ENCODE data around the gene ZNF519.
"Not testable (repeated sequence)": the region's sequence is repeated elsewhere in the genome, so short reads cannot be mapped to it uniquely, and the experiment has no call there.

DNA sequence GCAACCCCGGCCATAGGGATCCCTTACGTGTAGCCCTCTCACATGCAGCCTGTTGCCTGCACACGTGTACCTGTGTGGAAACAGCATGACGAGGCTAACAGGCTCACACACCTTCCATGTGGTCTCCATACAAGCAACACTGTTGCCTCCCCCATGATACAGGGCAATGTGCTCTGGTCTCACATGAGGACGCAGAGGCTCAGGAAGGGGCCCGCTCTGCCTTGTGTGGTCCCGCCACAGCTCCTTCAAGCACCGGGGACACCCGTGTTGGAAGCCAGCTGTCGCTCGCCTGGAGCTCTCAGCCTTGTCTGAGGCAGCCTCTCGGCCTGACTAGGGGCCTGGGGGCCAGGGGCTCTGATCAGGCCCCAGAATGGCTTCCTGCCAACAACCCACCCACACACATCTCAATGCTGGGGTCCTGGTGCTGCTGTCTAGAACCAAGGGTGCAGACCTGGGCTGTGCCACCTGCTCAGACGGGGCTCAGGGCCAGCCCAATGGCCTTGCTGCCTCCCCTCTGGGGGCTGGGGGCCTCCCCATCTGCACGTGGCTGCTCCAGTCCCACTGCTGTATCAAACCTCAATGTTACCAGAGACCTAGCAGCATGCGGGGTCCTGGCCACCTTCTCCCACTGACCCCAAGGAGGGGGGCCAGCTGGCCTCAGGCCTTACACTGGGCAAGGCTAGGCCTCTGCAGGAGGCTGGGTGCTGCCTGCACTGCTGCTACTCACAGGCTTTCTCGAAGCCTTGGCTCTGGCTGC, 11.8 kb upstream of the ZNF519 start:
- not testable (repeated sequence) for TF ChIP-seq FOXA1 (IDR thresholded peaks at IDR 0.05); CTBP1 (IDR thresholded peaks at IDR 0.05; ENCODE audit: borderline replicate concordance); ZNF384 (IDR thresholded peaks at IDR 0.05); SP1 (IDR thresholded peaks at IDR 0.05); FOXK2 (IDR thresholded peaks at IDR 0.05); NFRKB (IDR thresholded peaks at IDR 0.05); FOXM1 (IDR thresholded peaks at IDR 0.05; ENCODE audit: borderline replicate concordance)
